NCI-H2196 (cell line): ENCODE results near the gene SFTPD.

ENCODE experiments used
- DNase-seq: peaks from one replicate; lab custom pipeline; 2025; ENCODE audit not compliant: unreplicated experiment; lab: John Stamatoyannopoulos, UW

Gene SFTPD

DNA sequence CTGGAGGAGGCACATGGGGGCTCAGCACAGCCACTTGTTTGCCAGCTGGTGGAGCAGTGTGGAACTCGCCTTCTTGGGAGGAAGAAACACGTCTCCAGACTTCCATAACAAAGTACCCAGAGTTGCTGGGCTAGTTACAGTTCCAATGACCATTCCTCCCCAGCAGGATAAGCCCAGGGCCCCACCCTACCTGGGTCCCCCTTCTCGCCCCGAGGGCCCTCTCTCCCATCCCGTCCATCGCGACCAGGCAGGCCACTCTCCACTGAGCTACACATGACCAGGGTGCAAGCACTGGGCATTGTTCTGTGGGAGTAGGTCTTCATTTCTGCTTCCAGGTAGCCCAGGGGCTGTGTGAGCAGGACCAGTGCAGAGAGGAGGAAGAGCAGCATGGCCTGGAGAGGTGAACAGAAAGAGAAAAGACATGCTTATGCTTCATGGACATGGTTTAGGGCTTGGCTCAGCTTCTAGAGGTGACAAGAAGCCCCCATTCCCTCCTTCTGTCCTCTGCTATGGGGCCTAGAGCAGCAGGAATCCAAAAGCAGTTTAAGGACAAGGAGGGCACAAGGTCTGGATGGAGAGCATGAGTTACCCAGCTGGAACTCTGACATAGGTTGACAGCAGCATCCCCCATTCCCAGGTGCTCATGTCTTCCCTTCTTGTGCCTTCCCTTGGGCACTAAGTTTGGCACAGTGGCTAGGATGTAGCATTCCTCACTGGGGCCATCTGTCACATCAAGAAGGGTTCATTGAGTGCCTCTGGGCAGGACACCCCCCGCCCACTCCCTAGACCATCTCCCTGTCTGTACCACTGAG is 2.4 kb downstream of the SFTPD start:
- no peak for DNase-seq

DNA sequence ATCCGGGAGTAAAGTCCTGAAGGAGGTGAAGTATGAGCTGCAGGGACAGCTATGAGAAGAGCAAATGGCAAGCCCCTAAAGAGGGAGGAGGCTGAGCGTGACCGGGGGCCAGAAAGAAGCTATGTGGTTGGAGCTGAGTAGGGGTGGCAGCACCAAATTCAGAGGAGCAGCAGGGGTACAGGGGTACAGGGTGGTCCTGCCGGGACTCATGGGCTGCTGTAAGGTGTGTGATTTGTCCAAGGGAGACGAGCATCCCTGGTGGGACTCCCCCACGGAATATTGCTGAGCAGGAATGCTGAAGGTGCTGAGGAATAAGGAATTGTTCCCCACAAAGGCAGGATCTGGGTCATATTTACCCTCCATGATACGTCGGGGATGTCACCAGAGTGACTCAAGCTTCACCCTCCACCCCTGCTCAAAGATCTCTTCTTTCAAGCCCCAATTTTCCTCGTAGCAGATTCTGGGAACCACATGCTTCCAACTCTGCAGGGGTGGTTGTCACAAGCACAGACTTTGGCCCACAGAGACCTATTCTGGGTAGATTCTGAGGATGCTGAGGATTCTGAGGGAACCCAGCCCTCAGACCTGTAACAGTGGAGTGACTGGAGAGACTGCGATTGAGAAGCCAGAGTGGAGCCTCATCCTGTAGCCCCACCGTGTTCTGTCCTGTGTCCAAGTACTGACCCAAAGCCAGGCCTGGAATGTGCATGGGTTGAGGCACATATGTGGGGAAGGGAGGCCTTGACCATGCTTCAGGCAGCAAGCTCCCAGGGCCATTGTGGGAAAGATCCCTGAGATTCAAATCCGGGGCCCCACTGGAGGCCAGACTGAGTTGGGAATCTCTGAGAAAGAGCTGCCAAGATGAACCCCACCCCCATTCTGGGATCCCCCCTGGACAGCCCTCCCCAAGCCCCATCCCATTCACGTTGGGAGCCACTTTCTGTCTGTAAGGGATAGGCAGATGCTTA is 4.2 kb downstream of the SFTPD start:
- no peak for DNase-seq

DNA sequence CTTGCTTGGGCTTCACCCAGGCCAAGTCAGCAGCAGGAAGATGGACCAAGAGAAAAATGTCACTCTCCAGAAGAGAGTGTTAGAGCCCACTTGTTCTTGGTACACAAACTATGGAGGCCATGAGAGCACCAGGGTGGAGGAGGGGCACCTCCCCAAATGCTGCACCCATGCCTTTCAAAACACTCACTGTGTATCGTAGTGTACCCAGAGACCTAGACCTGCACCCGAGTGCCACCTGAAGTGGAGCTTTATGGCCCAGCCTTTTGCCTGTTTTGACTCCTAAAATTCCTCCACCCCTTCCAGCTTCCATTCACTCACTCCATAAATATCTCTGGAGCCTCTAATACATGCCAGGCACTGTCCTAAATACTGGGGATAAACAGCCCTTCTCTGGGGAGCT is 5.0 kb downstream of the SFTPD start:
- DNase-seq, result no peak

DNA sequence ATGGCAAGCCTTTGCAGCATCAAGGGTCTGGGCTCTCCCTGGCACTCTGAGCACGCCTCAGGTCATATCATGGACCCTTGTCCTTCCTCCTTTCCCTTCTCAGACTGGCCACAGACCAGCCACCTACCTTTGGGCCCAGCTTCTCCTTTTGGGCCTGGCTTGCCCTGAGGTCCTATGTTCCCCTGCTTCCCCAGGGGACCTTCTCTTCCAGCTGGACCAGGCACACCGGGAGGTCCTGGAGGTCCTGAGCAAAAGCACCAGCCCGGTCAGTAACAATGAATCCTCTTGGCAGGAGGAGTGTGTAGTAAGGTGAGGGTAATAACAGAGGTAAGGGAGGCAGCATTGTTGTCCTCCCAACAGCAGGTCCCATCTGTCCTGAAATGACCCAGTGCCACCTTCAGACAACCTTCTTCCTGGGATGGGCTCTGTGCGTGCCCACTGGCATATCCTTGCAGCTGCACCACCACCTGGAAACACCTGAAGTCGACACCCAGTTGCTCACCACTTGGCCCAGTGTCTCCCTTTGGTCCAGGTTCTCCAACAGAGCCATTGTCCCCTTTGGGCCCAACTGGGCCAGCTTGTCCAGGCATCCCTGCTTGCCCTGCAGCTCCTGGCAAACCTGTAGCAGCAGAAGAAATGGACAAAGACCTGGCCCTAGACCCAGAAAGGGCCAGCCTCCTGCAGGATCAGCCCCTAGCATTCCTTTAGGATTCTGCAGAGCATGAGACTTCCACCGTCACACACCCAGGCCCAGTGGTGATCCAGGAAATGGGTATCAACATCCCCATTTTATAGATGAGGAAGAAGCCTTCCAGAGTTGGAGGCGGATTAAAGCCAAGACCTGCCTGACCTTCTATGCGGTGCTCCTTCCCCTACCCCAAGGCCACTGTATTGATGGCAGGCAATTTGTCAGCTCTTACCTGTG is 6.4 kb downstream of the SFTPD start:
- no peak for DNase-seq

DNA sequence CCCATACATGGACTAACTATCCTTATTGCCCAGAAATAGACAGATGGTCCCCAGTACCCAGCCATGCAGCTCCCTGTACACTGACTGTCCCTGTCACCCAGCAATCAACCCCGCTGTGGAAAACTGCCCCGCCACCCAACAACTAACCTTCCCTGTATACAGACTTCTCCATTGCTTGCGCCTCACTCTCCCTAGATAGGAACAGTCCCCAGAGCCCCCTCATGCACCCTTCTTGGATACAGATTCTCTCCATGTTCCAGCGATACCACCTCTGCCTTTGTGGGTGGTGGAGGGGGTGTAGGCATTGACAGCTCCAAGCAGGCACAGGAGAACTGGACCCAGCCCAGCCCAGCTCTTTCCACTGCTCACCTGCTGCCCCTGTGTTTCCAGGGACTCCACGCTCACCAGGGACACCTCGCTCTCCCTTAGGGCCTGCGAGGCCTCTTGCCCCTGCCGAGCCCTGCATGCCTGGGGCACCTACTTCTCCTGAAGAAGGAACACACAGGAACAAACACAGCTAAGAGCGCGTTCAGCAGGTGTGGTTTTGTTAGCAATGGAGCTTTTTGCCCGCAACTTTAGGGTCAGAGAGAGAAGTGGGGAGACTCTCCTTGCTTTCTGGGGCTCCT is 7.2 kb downstream of the SFTPD start:
- no peak for DNase-seq

DNA sequence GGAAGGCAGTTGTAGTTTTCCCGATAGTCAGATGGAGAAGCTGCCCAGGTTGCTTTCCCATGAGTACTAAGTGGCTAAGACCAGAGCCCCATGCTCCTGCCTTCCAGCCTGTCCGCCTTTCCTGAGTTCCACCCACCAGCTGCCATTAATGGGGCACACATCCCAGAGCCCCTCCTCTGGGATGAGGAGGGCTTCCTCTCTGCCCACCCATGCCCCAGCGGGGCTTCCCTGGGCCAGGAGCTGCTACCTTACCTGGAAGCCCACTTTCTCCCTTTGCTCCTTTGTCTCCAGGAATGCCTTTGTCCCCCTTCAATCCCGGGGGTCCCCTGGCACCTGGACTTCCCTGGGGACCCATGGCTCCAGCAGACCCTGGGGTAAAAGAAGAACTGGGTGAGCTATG is 7.8 kb downstream of the SFTPD start:
- DNase-seq, result no peak

DNA sequence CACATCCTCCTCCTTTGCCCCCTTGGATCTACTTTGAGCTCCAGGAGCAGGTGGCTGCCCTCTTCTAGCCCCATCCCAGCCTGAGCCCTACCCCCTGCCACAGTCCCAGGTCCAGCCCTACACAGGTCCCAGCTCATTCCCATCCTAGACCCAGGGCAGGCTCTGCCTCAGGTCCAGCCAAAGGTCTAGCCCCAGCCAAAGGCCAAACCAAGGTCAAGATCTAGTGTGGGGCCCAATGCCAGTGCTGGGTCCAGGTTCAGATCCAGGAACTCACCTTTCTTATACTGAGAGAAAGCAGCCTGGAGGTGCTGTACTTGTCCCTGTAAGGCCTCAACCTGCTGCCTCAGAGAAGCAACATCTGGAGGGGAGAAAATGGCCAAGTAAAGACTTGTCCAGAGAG is 8.5 kb downstream of the SFTPD start:
- DNase-seq, result no peak

DNA sequence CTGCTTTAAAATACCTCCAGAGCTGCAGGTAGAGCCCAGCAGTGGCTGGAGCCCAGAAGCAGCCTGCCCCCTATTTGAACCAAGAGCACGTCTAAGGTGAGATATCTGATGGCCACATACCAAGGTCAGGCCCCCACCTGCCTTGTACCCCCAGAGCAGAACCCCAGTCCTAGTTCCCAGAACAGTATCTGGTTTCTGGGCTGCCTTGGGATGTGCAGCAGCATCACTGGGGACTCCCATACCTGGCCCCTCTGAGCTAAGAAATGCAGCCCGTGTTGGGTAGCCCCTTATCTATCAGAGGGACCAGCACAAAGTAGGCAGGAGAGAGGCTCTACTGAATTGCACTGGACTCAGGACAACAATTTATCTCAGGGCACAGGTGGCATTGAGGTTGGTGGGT is 8.9 kb downstream of the SFTPD start:
- no peak for DNase-seq

DNA sequence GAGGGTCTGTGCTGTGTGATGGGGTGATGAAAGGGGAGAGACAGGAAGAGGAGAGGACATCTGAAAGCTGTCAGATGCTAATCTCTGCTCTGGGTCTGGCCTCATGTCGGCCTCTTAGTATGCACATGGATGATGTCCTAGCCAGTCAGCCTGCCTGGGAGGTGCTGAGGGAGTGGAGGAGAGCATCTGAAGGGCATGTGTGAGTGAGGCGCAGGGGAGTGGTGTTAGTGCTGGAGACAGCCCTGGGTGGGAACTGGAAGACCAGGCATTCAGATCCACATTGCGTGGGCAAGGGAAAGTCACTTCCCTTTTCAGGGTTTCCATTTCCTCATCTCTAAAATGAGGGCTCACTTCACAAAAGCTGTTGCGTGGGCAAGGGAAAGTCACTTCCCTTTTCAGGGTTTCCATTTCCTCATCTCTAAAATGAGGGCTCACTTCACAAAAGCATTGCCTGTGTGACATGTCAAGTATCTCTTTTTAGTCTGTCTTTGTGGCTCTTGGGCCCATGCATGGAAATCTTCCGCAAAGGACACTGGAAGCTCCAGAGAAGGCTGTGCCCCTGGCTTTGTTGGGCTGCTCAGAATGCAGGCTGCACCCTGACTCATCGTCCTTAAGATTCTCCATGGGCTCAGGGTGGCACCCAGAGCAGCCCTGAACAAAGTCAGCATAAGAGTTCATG is 10.0 kb downstream of the SFTPD start:
- no peak for DNase-seq

DNA sequence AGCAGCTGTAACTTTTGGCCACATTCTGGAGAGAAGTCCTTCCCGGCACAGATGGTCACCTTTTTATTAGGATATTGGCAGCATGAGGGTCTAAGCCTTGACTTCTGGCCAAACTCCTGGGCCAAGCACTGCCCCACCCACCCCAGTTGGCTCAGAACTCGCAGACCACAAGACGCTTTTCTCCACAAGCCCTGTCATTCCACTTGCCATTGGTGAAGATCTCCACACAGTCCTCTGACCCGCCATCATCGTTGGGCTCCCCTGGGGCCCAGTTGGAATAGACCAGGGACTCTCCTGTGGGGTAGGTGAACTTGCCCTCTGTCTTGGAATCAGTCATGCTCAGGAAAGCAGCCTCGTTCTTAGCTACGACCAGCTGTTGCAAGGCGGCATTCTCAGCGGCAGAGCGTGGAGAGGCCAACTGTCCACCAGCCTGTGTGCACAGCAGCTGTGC is 11.2 kb downstream of the SFTPD start:
- DNase-seq, result no peak

DNA sequence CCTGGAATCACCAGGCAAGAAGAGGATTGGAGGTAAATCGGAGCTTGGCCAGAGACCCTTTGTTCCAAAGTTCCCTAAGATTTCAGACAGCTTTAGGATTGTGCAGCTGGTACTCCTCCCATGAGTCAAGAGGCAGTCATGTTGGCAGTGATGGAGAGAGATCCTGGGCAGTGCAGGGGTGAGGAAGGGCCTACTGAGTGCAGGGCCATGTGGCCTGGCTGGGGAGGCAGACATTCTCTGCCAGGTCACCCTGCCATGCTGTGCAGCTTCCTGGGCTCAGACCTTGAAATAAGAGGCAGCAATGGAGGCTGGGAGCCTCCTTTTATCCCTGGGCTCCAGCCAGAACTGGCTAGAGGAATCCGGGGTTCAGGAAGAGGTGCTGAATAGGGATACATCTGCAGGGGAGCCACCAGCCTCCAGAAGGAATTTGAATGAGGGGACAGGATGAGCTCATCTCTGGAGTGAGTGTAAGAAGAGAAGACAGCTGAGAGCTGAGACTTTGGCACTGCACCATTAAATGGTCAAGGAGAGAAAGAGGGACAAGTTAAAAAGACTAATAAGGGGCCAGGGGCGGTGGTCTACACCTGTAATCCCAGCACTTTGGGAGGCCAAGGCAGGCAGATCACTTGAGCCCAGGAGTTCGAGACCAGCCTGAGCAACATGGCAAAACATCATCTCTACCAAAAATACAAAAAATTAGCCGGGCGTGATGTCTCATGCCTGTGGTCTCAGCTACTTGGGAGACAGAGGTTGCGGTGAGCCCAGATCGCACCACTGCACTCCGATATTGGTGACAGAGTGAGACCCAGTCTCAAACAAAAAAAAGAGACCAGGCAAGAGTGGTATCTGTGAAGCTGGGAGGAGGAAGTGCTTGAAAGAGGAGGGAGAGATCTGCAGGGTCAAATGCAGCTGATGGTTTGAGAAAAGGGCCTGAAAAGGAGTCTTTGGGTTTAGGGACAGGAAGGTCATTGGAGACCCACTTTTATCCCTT is 12.0 kb downstream of the SFTPD start:
- no peak for DNase-seq

DNA sequence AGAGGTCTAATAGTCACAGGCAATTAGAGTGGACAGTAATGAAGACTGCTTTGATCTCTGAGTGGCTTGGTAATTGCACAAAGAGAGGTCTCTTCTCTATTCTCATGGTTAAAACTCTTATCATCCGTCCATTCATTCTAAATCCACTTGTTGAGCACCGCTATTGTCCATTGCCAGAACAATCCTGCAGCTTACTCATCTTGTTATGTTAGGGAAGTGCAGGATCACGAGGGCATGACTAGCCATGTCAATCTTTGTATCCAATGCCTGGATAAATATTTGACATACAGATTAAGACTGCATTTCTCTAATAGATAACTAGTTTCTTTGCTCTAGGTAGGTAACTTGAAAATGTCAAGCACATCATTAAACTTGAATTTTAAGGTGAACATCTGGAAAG is 14.9 kb downstream of the SFTPD start:
- no peak for DNase-seq

DNA sequence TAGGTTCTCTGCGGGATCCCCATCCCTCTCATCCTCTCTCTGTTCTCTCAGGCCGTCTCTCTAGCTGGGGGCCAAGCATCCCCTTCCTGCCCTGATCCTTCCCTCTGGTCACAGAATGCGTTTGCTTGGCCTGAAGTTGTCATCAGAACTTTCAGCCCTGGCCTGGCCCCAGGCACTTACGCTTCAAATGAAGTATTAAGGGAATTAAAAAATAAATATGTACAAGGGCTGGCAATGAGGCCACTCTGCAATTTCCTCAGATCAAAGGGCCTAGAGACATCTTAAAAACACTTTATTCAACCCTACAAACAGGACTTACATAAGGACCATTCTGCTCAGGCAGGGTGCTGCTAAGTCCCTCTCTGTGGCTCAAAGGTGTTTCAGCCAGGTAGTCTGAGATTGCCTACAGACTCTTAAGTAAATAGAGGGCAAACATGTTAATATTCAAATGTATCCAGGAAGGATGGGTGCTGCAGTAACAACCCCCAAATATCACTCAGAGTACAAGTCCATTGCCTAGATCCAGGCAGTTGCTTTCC is 16.0 kb downstream of the SFTPD start:
- no peak for DNase-seq

DNA sequence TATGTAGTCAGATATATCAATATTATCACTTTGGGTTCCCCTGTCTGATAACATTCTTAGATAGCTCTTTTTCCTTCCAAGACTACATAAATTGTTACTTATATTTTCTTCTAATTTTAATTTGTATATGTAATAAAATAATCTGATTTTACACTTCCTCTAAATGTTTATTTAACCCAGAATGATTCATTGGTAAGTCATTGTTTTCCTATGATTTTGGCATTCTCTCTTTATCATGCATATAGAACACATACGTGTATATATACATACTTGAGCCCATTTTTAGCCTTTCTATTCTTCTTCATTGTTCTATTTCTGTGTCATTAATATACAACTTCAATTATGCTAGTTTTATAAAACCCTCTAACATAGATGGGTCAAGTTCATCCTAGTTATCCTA is 16.6 kb downstream of the SFTPD start:
- no peak for DNase-seq

DNA sequence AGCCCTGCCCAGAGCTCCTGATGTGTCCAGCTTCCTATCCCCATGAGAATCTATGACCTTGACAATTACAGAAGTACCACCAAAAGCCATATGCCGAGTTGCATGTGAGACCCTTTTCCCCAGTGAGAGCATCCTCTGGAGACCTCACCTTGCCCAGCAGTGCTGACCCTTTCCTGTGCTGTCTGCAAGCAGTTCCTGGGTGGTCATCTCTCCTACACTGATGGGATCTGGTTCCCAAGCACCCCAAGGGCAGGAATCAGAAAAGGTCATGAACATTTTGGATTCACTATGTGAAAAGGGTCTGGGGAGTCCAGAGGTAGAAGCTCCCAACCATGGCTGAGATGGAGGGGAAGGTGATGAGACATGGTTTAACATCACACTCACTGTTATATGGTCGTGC is 18.2 kb downstream of the SFTPD start:
- no peak for DNase-seq

DNA sequence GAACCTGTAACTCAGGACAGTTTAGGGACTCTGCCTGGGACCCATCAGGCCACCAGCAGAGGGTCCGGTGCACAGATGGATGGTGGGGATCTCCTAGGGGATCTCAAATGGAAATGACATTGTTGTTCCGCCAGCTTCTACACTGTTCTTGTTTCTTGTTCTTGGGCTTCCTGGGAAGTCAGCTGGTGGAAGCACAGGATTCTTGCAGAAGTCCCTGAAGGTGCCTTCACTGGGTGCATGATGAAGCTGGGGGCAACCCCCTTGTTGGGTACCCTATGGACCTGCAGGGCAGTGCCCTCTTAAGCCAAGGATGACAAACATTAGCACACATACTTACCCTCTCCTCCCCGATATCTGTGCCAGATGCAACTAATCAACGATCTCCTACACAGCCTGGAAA is 18.6 kb downstream of the SFTPD start:
- no peak for DNase-seq

DNA sequence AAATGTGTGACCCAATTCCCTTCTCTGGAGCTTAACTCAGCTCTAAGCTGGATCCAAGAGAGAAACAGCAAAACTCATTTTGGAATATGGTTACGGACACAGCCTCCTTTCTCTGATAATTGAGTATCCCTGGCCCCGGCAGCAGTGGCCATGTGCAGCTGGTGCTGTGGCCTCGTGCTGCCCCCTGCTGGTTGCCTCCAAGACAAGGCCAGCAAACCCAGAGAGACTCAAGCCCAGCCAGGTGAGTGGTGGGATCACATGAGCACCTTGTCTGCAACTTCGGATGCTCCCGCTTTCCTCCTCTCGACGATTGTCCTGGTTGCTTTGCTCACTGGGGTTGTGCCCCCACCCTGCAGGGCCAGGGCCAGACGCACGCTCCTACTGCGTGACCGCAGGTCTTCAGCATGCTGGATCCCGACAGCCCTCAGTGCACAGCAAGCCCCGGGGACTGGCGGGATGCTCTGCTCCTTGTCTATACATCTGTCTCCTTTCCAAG is 19.4 kb downstream of the SFTPD start:
- DNase-seq, result peak; percentile 48

DNA sequence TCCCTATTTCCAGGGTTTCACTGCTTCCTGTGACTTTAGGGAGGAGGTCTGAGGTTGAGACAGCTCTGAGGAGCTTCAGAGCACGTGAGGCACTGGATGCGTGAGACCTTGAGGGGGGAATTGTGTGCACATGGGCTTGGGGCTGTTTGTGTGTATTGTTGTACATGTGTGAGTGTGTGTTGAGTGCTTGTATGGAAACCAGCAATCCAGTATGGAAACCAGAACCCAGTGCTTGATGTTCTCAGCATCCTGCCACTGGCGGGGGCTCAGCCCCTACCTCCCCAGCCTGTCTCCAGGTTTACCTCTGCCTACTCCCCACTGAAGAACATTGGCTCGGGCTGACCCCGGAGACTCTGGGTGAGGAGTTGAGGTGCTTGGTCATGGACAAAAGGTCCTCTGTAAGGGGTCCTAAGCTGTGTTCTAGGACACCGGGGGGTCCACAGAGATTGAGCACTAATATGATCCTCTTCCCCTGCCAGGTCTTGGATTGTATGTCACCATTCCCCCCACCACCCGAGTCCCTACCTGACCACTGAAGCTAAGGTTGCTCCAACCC is 20.8 kb downstream of the SFTPD start:
- DNase-seq, result no peak
